Daoy (cell line): ENCODE results near the gene NENF. TPM values are rescaled to one million over a fixed set of nuclear protein-coding genes. Genes with fewer than 3 reads are reported as not detected.
"Not testable (repeated sequence)": the region's sequence is repeated elsewhere in the genome, so short reads cannot be mapped to it uniquely, and the experiment has no call there.

ENCODE experiments used
- DNase-seq: peaks from one replicate; pipeline ENCODE4 v3.0.0-alpha.2; 2015; ENCODE audit warnings: low read depth
- total RNA-seq: library from RNA; depleted of rRNA; stranded (reverse); fragments of >200 nt; shearing (Covaris generic); gene quantifications from 2 replicates; pipeline ENCODE4 v1.2.3, GENCODE V29; 2014

Gene NENF
- total RNA-seq, 1 experiment from 2014 or later: 85.5 TPM

DNA sequence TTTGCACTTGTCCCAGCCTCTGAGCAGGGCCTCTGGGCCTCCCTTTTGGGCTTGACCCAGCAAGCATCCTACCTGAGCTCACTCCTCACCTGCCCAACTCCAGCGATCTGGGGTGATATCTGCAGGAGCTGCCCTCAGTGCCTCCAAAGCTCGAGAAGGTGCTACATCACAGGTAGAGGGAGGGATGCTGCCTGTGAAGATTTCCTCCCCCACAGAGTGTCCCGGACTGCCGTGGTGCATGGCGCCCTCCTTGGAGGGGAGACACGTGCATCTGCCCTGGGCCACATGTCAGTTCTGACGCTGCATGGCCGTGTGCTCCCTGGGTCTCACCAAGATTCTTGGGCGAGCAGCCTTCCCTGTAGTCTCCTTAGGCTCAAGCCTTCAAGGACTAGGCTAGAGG, 27.7 kb downstream of the NENF start:
- no peak for DNase-seq

DNA sequence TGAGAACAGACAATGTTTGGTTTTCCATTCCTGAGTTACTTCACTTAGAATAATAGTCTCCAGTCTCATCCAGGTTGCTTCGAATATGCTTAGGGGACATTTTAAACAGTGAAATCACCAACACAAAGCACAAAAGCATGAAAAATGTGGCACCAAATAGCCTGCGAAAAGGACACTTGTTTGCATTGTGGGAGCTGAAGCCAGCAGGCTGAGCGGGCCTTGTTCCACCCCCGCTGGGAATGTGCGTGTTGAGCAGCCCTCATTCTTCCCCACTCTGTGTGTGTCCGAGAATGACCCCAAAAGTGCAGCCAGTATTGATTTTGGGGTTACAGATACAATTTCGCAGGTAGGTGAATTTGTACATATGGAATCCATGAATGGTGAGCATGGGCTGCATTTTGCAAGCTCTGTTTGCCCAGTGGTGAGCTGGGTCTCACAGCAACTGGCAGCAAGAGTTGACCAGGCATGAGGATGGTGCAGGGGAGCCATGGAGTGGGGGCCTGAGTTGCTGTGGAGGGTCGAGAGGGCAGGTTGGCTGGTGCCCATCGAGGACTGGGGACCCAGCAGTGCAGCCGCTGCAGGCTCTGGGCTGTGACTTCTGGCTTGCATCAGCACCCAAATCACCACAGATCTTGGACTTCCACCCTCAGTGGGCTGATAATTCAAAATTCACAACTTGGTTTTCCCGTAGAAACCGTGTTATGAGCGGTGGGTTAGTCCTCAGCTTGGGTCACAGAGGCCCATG, 29.4 kb downstream of the NENF start:
- DNase-seq: no peak

GRCh38 chr1:212463565-212464285, 31.0 kb downstream of the NENF start:
- DNase-seq: no peak

- no peak for DNase-seq
These were observed 32.6 kb downstream of the NENF start for GRCh38 chr1:212465311-212465710.

- DNase-seq: no peak
These were observed 33.7 kb downstream of the NENF start for GRCh38 chr1:212466437-212466836.

GRCh38 chr1:212466898-212467650, 34.4 kb downstream of the NENF start:
- no peak for DNase-seq

- no peak for DNase-seq
These were observed 35.2 kb downstream of the NENF start for GRCh38 chr1:212467843-212468482.

DNA sequence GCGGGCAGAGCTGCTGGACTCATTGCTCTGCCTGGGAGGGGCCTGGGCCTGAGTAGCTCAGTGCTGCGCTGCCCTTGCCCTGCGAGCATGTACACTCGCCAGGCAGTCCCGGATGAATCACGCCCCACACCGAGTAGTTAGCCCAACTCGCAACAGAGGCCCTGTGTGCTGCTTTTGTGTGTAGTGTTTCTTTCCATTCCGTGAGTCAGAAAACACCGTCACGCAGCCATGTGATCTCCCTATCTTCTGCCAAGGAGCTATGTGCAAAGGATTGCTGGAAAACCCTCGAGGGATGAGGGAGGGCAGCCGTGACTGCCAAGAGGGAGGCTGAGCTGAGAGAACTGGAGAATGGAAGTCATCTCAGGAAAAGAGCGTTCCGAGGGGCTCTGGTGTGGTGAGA, 37.3 kb downstream of the NENF start:
- DNase-seq: peak; percentile 90

DNA sequence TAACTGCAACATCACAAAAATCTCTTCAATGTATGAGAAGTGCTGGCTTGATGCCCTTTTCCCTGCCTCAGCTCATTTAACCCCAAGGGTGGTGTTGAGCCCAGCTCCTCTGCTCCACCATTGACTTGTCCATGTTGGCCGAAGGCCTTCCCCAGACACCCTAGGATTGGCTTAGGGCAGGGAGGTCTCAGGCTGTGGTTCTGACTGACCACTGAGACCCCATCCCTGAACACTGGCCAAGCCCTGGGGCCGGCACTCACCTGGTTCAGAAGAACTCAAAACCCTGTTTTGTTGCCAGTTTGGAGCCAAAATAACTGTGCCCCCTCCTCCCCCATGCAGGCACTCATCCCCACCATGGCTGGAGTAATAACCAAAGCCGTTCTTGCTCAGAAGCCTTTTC, 38.6 kb downstream of the NENF start:
- DNase-seq: no peak

GRCh38 chr1:212471891-212472675, 39.4 kb downstream of the NENF start:
- no peak for DNase-seq

GRCh38 chr1:212473729-212474128, 41.0 kb downstream of the NENF start:
- DNase-seq: no peak

DNA sequence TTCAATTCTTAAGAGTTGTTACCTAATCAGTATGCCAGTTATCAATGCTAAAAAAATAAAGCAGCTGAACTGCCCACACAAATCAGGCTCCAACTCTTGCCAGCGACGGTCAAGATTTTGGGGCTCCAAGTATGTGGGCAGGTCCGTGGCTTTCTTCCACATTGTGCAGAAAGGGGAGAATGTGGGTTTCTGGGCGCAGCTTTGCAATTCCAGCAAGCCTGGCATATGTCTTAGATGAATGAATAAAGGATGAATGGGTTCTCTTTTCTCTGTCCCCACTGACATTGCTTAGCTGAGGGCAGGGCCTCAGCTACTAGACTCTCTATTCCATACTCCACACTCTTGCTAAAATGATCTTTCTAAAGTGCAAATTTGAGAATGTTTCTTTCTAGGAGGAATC, 42.4 kb downstream of the NENF start:
- DNase-seq: no peak

GRCh38 chr1:212475831-212476230, 43.1 kb downstream of the NENF start:
- DNase-seq: not testable (repeated sequence)

GRCh38 chr1:212477014-212477679, 44.4 kb downstream of the NENF start:
- peak; percentile 85 for DNase-seq

DNA sequence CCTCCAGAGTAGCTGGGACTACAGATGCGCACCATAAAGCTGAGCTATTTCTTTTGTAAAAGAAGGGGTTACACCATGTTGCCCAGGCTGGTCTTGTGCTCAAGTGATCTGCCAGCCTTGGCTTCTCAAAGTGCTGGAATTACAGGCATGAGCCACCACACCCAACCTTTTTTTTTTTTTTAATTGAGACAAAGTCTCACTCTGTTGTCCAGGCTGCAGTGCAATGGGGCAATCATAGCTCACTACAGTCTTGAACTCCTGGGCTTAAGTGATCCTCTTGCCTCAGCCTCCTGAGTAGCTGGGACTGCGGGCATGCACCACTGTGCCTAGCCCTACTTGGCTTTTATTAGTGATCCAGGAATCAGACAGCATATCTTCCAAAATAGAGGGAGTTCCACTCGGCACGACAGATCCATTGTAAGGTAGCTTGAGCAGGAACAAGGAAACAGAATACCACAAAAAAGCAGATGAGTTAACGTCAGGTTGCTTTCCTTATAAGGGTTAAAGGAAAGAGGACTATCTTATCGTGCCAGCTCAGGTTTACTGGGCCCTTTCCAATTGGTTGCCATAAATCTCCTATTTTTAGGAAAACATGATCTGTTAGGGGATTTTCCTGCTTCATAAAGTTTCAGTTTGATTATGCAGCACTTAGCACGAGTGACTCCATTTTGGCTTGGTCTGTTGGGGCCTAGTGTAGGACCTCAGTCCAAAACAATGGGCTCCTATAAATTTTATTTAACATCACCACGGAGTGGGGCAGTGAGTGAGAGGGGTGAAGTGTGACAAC, 45.2 kb downstream of the NENF start:
- DNase-seq: no peak

DNA sequence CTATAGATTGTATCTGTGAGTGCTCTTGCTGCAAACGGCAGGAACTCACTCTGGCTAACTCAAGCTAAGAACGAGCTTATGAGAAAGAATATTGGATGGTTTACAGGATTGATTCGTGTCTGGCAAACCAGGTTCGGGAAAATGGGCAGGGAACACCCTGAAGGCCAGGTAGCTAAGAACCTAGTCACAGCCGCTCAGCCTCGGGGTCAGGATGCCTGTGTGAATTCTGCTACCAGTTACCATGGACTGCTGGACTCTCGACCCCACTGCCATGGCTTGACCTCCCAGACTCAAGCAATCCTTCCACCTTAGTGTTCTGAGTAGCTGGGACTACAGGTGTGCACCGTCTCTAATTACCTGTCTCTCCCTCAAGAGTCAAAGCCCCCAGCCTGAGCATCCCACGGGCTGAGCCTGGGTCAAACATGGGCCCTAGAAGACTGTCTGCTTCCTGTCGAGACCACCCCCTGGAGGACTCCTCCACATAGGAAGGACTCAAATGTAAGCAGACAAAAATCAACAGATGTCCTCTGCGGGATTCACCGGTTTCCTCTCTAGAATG, 45.8 kb downstream of the NENF start:
- DNase-seq: no peak

DNA sequence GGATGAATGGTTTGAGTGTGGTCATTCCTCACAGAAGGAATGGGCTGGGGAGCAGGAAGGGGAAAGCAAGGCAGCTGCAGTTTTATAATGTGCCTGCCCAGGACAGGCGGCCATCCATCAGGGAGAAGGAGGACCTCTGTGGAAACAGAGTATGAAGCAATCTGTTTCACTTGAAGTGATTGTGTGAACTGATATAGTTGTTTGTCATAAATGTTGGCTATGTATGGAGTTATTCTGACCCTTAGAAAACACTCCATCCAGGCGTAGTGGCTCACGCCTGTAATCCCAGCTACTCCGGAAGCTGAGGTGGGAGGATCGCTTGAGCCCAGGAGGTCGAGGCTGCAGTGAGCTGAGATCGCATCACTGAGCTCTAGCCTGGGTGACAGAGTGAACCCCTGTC, 46.5 kb downstream of the NENF start:
- DNase-seq: no peak

DNA sequence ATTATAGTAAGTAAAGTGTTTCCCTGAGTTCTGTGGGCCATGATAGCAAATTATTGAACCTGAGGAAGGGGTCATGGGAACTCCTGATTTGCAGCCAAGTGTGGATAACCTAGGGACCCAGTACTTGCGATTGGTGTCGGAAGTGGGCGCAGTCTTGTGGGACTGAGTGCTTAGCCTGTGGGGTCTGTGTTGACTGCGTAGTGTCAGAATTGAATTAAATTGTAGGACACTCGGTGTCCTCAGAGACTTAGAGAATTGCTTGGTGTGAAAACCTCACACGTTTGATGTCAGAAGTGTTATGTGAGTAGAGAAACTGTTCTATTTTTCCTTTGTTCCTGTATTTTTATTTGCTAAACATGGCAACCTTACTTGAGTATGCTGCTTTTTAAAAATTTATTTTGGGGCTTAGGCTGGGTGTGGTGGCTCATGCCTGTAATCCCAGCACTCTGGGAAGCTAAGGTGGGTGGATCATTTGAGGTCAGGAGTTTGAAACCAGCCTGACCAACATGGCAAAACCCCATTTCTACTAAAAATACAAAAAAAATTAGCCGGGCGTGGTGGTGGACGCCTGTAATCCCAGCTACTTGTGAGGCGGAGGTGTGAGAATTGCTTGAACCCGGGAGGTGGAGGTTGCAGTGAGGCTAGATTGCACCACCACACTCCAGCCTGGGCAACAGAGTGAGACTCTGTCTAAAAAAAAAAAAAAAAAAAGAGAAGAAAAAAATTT, 48.2 kb downstream of the NENF start:
- DNase-seq: not testable (repeated sequence)

- DNase-seq: no peak
These were observed 48.7 kb downstream of the NENF start for GRCh38 chr1:212481438-212481767.
